WTC11 (cell line): Measurements from ENCODE around the gene MAP3K12. TPM values are rescaled to one million over a fixed set of nuclear protein-coding genes. Genes with fewer than 3 reads are reported as not detected.

ENCODE experiments used
- ATAC-seq: fragments of 200-7000 bp; cut with Tn5 transposase; 2 replicates; pipeline ENCODE4 v1.10.0; 2021; ENCODE audit warnings: mild to moderate bottlenecking, moderate library complexity
- CTCF ChIA-PET: fragments of 300-600 bp; sonication (Branson Sonifier 250); formaldehyde crosslinking; loops from one replicate; lab custom pipeline; 2021; ENCODE audit warnings: antibody characterized with exemption; lab: Charles Lee
- POLR2A ChIA-PET: fragments of 350-600 bp; sonication (Branson Sonifier 250); formaldehyde crosslinking; loops from one replicate; lab custom pipeline; 2021; ENCODE audit warnings: antibody characterized with exemption; lab: Charles Lee
- DNase-seq: peaks from one replicate; pipeline ENCODE4 v3.0.0; 2021; ENCODE audit warnings: low spot score
- H3K27ac Mint-ChIP-seq: 2 replicates; pipeline ENCODE4 v1.8.0; 2021; ENCODE audit warnings: mixed read lengths
- H3K27me3 Mint-ChIP-seq: 2 replicates; pipeline ENCODE4 v1.8.0; 2021; ENCODE audit warnings: low read depth, mild to moderate bottlenecking, moderate library complexity, mixed read lengths
- H3K36me3 Mint-ChIP-seq: 2 replicates; pipeline ENCODE4 v1.8.0; 2021; ENCODE audit warnings: mixed read lengths
- H3K4me1 Mint-ChIP-seq: 2 replicates; pipeline ENCODE4 v1.8.0; 2022; ENCODE audit warnings: mixed read lengths
- H3K4me3 Mint-ChIP-seq: 2 replicates; pipeline ENCODE4 v1.8.0; 2021; ENCODE audit warnings: mild to moderate bottlenecking, moderate library complexity, mixed read lengths
- H3K9me3 Mint-ChIP-seq: 2 replicates; pipeline ENCODE4 v1.8.0; 2021; ENCODE audit warnings: mixed read lengths
- ATF1 ChIP-seq: sonication (generic); formaldehyde crosslinking; IDR thresholded peaks from 2 replicates; pipeline ENCODE4 v1.8.1; 2023; ENCODE audit warnings: mild to moderate bottlenecking, moderate library complexity, missing genetic modification reagents
- ATF3 ChIP-seq: sonication (generic); formaldehyde crosslinking; conservative IDR thresholded peaks from 2 replicates; pipeline ENCODE4 v1.8.1; 2022; ENCODE audit warnings: mild to moderate bottlenecking, missing genetic modification reagents
- ATF6 ChIP-seq: sonication (generic); formaldehyde crosslinking; IDR thresholded peaks from 2 replicates; pipeline ENCODE4 v1.8.1; 2023; ENCODE audit warnings: mild to moderate bottlenecking, missing genetic modification reagents
- CDX4 ChIP-seq: fragments of 250-450 bp; sonication (Bioruptor Pico); IDR thresholded peaks from 2 replicates; pipeline ENCODE4 v1.9.0; 2021; ENCODE audit warnings: moderate library complexity, mild to moderate bottlenecking, inconsistent platforms, borderline replicate concordance
- ELF4 ChIP-seq: sonication (generic); formaldehyde crosslinking; IDR thresholded peaks from 2 replicates; pipeline ENCODE4 v1.8.1; 2022; ENCODE audit warnings: low read depth, mild to moderate bottlenecking, moderate library complexity, missing genetic modification reagents
- ERG ChIP-seq: fragments of 250-450 bp; sonication (Bioruptor Pico); IDR thresholded peaks from 2 replicates; pipeline ENCODE4 v1.8.0; 2021; ENCODE audit warnings: mild to moderate bottlenecking
- ETV6 ChIP-seq: sonication (generic); formaldehyde crosslinking; IDR thresholded peaks from 2 replicates; pipeline ENCODE4 v1.8.1; 2022; ENCODE audit warnings: mild to moderate bottlenecking, missing genetic modification reagents
- FOXK1 ChIP-seq: sonication (generic); formaldehyde crosslinking; IDR thresholded peaks from 2 replicates; pipeline ENCODE4 v1.8.0; 2022; ENCODE audit warnings: mild to moderate bottlenecking, moderate library complexity, missing genetic modification reagents
- FOXP1 ChIP-seq: sonication (generic); formaldehyde crosslinking; IDR thresholded peaks from 2 replicates; pipeline ENCODE4 v1.8.0; 2022; ENCODE audit warnings: missing genetic modification reagents, mild to moderate bottlenecking, moderate library complexity, borderline replicate concordance
- HMGA2 ChIP-seq: fragments of 250-450 bp; sonication (Bioruptor Pico); IDR thresholded peaks from 2 replicates; pipeline ENCODE4 v1.4.0; 2021; ENCODE audit warnings: mild to moderate bottlenecking, moderate library complexity
- HMGXB4 ChIP-seq: sonication (generic); formaldehyde crosslinking; IDR thresholded peaks from 2 replicates; pipeline ENCODE4 v1.8.1; 2023; ENCODE audit warnings: mild to moderate bottlenecking, moderate library complexity, missing genetic modification reagents
- KAT7 ChIP-seq: sonication (generic); formaldehyde crosslinking; IDR thresholded peaks from 2 replicates; pipeline ENCODE4 v1.8.1; 2023; ENCODE audit warnings: missing genetic modification reagents, mild to moderate bottlenecking, borderline replicate concordance
- MLX ChIP-seq: sonication (generic); formaldehyde crosslinking; IDR thresholded peaks from 2 replicates; pipeline ENCODE4 v1.8.1; 2023; ENCODE audit warnings: mild to moderate bottlenecking, missing genetic modification reagents, moderate library complexity
- MYBL2 ChIP-seq: sonication (generic); formaldehyde crosslinking; IDR thresholded peaks from 2 replicates; pipeline ENCODE4 v1.8.1; 2023; ENCODE audit warnings: mild to moderate bottlenecking, moderate library complexity, missing genetic modification reagents
- NR2C2 ChIP-seq: sonication (generic); formaldehyde crosslinking; IDR thresholded peaks from 2 replicates; pipeline ENCODE4 v1.8.0; 2022; ENCODE audit warnings: mild to moderate bottlenecking, missing genetic modification reagents
- RELA ChIP-seq: sonication (generic); formaldehyde crosslinking; IDR thresholded peaks from 2 replicates; pipeline ENCODE4 v1.8.1; 2022; ENCODE audit warnings: missing genetic modification reagents, mild to moderate bottlenecking, borderline replicate concordance
- SMAD4 ChIP-seq: sonication (generic); formaldehyde crosslinking; IDR thresholded peaks from 2 replicates; pipeline ENCODE4 v1.8.0; 2022; ENCODE audit warnings: mild to moderate bottlenecking, missing genetic modification reagents
- TCF7 ChIP-seq: sonication (generic); formaldehyde crosslinking; IDR thresholded peaks from 2 replicates; pipeline ENCODE4 v1.8.0; 2022; ENCODE audit warnings: mild to moderate bottlenecking, low read depth, missing genetic modification reagents, moderate library complexity
- TEAD1 ChIP-seq: sonication (generic); formaldehyde crosslinking; IDR thresholded peaks from 2 replicates; pipeline ENCODE4 v1.8.0; 2022; ENCODE audit warnings: mild to moderate bottlenecking, missing genetic modification reagents
- TEAD4 ChIP-seq: sonication (generic); formaldehyde crosslinking; IDR thresholded peaks from 2 replicates; pipeline ENCODE4 v1.8.0; 2022; ENCODE audit warnings: mild to moderate bottlenecking, missing genetic modification reagents
- ZNF263 ChIP-seq: sonication (generic); formaldehyde crosslinking; IDR thresholded peaks from 2 replicates; pipeline ENCODE4 v1.8.1; 2022; ENCODE audit warnings: low read depth, mild to moderate bottlenecking, moderate library complexity, missing genetic modification reagents
- ZNF396 ChIP-seq: fragments of 250-450 bp; sonication (Bioruptor Pico); IDR thresholded peaks from 2 replicates; pipeline ENCODE4 v1.8.0; 2021; ENCODE audit warnings: mild to moderate bottlenecking, moderate library complexity, borderline replicate concordance
- ZNF423 ChIP-seq: fragments of 250-450 bp; sonication (Bioruptor Pico); IDR thresholded peaks from 2 replicates; pipeline ENCODE4 v2.1.2; 2022; ENCODE audit warnings: mild to moderate bottlenecking, moderate library complexity
- total RNA-seq: library from RNA; stranded (reverse); gene quantifications from 3 replicates; pipeline ENCODE4 v1.2.3, GENCODE V29; 2021

The MAP3K12 gene
- total RNA-seq, 1 experiment from 2014 or later = 23.6 TPM

- TF ChIP-seq FOXP1 (CRISPR knock-in tag) (no peak), ZNF396 (CRISPR knock-in tag) (no peak), SMAD4 (CRISPR knock-in tag) (no peak), HMGXB4 (CRISPR knock-in tag) (no peak), TCF7 (CRISPR knock-in tag) (no peak), ATF1 (no peak)
- TF ChIP-seq, all 79 proteins: peak for 0
Measured at GRCh38 chr12:53530061-53530460, 30.8 kb upstream of the MAP3K12 start (continued).

- Mint-ChIP-seq H3K4me1 (no peaks in the 10 kb centered on the region), H3K27ac (no peak overlapping the region), H3K27me3 (no peaks in the 10 kb centered on the region), H3K9me3 (no peaks in the 10 kb centered on the region), H3K4me3 (no peak overlapping the region), H3K36me3 (peaks cover 23% of the 10 kb centered on the region)
- ChIA-PET POLR2A (no interaction called here), CTCF (interaction anchor here (2.1 kb wide), 1 partner anchor 16 kb away, joined by 7 read pairs; no protein-coding TSS in a partner anchor)
- no peak for ATAC-seq
- no peak for TF ChIP-seq ELF4 (CRISPR knock-in tag)
- no peak for TF ChIP-seq KAT7 (CRISPR knock-in tag)
- no peak for DNase-seq
Measured at GRCh38 chr12:53524476-53524875, 25.2 kb upstream of the MAP3K12 start.

GRCh38 chr12:53523131-53523530 lies 23.9 kb upstream of the MAP3K12 start:
- Mint-ChIP-seq H3K4me3 (no peak overlapping the region), H3K27ac (no peak overlapping the region), H3K27me3 (no peaks in the 10 kb centered on the region), H3K36me3 (peaks cover 23% of the 10 kb centered on the region), H3K9me3 (no peaks in the 10 kb centered on the region), H3K4me1 (no peaks in the 10 kb centered on the region)
- ChIA-PET POLR2A (interaction anchor here (0.5 kb wide), 1 partner anchor 63 kb away, joined by 4 read pairs; no protein-coding TSS in a partner anchor), CTCF (interaction anchor here (1.2 to 2.1 kb wide), 2 partner anchors 14 to 202 kb away, joined by 4 to 7 read pairs; partner anchors contain the start of gene AAAS)
- ATAC-seq (no peak), DNase-seq (no peak)
- TF ChIP-seq ZNF423 (no peak), MLX (CRISPR knock-in tag) (no peak), NR2C2 (CRISPR knock-in tag) (no peak), ATF6 (CRISPR knock-in tag) (no peak), TEAD1 (no peak), CDX4 (no peak), TEAD4 (no peak), ZNF263 (CRISPR knock-in tag) (no peak), HMGXB4 (CRISPR knock-in tag) (no peak), ERG (CRISPR knock-in tag) (no peak), RELA (no peak), FOXK1 (no peak), FOXP1 (CRISPR knock-in tag) (no peak), ETV6 (no peak), HMGA2 (CRISPR knock-in tag) (no peak), ATF3 (CRISPR knock-in tag) (no peak), ATF1 (no peak), ZNF396 (CRISPR knock-in tag) (no peak), MYBL2 (CRISPR knock-in tag) (no peak)
